Stomach (tissue), 9 donors: ENCODE data around the gene WFDC9. TPM values are rescaled to one million over a fixed set of nuclear protein-coding genes. Genes with fewer than 3 reads are reported as not detected.
"Not testable (repeated sequence)": the region's sequence is repeated elsewhere in the genome, so short reads cannot be mapped to it uniquely, and the experiment has no call there.

Experiments used
- DNase-seq, 2 donors: peaks; one replicate each; pipeline versions ENCODE4 v3.0.0 to v3.0.0-alpha.2; 2013 to 2019
- H3K27ac ChIP-seq, 5 donors: fragments of 200-600 bp in 4 of 5; sonication (generic) in 4 of 5; one replicate each; pipeline ENCODE4 v1.5.1; 2013 to 2019; ENCODE audit warnings: mild to moderate bottlenecking in 1 of 5, moderate library complexity in 1 of 5
- H3K27me3 ChIP-seq, 3 donors: fragments of 200-600 bp; sonication (generic); one replicate each; pipeline ENCODE4 v1.5.1; 2017 to 2019; ENCODE audit warnings: mixed run types in 1 of 3
- H3K36me3 ChIP-seq, 4 donors: fragments of 200-600 bp; sonication (generic); 1 replicate in 3 of 4; 2 replicates in 1 of 4; pipeline ENCODE4 v1.5.1; 2016 to 2019
- H3K4me1 ChIP-seq, 4 donors: fragments of 200-600 bp; sonication (generic); one replicate each; pipeline ENCODE4 v1.5.1; 2016 to 2019
- H3K4me3 ChIP-seq, 4 donors: fragments of 200-600 bp; sonication (generic) in 3 of 4; one replicate each; pipeline ENCODE4 v1.5.1; 2016 to 2019; ENCODE audit warnings: mild to moderate bottlenecking in 1 of 4
- H3K9me3 ChIP-seq, 4 donors: fragments of 200-600 bp; sonication (generic); one replicate each; pipeline ENCODE4 v1.5.1; 2016 to 2019
- CTCF ChIP-seq, 7 experiments: fragments of 450-650 bp in 4 of 7; fragments of 200-600 bp in 3 of 7; sonication (generic) in 3 of 7; IDR thresholded peaks; one replicate each; pipeline ENCODE4 v1.5.1; 2016 to 2019; ENCODE audit warnings: antibody characterized with exemption in 7 of 7, control low read depth in 2 of 7, mild to moderate bottlenecking in 1 of 7
- EP300 ChIP-seq: sonication (generic); formaldehyde crosslinking; IDR thresholded peaks from one replicate; pipeline ENCODE4 v1.6.1; 2017; ENCODE audit warnings: antibody characterized with exemption
- POLR2A ChIP-seq, 4 donors: fragments of 450-650 bp; IDR thresholded peaks; one replicate each; pipeline ENCODE4 v1.6.1; 2016; ENCODE audit warnings: antibody characterized with exemption in 4 of 4, control low read depth in 2 of 4, mild to moderate bottlenecking in 1 of 4, moderate library complexity in 1 of 4
- POLR2AphosphoS5 ChIP-seq, 3 donors: sonication (generic); formaldehyde crosslinking; IDR thresholded peaks; one replicate each; pipeline ENCODE4 v1.6.1; 2016; ENCODE audit warnings: antibody characterized with exemption in 3 of 3
- WGBS, 5 donors: extraction: QIAGEN DNeasy Blood & Tissue Kit in 3 of 5; methylation state at CpG; one replicate each; pipeline versions ENCODE4 v1.1.5 to v1.1.7; 2013 to 2018; 5-methylcytosine and 5-hydroxymethylcytosine counted together
- intact Hi-C: fragments of 100-400 bp; cut with DNase I; formaldehyde crosslinking; loops from one replicate; pipeline ENCODE4 v1.15.1; 2023; ENCODE audit warnings: low total_unique reads
- polyA plus RNA-seq, 3 donors: library from polyadenylated mRNA; stranded (reverse); fragments of 200-250 nt; gene quantifications; one replicate each; pipeline ENCODE4 v1.2.3, GENCODE V29; 2013
- small RNA-seq, 4 donors: library from RNA; depleted of rRNA; stranded (forward); fragments of <200 nt; gene quantifications; one replicate each; pipeline ENCODE3, GENCODE V24; 2016
- total RNA-seq, 5 donors: library from RNA; depleted of rRNA; stranded (reverse); fragments of >200 nt; gene quantifications; one replicate each; pipeline versions ENCODE4 v1.1.0 to v1.2.3, GENCODE V29; 2014 to 2016
- donor health status: healthy with polysubstance abuse.
- donor health status: Bipolar disorder and iron deficiency.
- donor health status: healthy.

The WFDC9 gene
- total and polyA plus RNA-seq, 8 donors, result not detected

DNA sequence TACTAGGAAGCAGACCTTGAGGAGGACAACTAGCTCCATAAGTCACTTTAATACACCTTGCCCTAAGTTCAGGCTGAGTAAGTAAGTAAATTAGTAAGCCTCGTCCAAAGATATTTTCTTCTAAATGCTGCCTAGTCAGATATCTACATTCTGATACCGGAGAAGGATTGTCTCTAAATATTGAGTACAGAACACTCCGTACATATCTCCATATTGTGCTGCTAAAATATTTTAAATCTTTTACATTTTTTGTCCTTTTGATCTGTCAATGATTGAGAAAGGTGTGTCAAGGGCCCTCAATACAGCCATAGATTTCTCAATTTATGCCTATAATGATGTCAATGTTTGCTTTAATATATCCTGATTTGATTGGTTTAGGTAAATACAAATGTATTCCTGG, 55.2 kb downstream of the WFDC9 start:
- H3K4me1 ChIP-seq, result no peaks in the 10 kb centered on the region
- no peak for DNase-seq
- TF ChIP-seq CTCF (IDR thresholded peaks at IDR 0.05) (no peak), EP300 (no peak), POLR2AphosphoS5 (IDR thresholded peaks at IDR 0.05) (no peak), POLR2A (IDR thresholded peaks at IDR 0.05) (no peak)
- peaks cover 0 to 10% (median 0%) of the 10 kb centered on the region in 3 donors for H3K27me3 ChIP-seq
- H3K27ac ChIP-seq, result no peak overlapping the region
- 67 to 86% (median 73%) methylated on average over 3 of the region's 3 CpGs for WGBS, 5 donors
- H3K9me3 ChIP-seq, result no peaks in the 10 kb centered on the region
- intact Hi-C loops, result no loop called here
- no peak overlapping the region for H3K4me3 ChIP-seq
- H3K36me3 ChIP-seq, result no peaks in the 10 kb centered on the region

- DNase-seq, result not testable (repeated sequence)
Measured at GRCh38 chr20:45569650-45570049, 61.4 kb downstream of the WFDC9 start.

GRCh38 chr20:45564760-45565276, 66.3 kb downstream of the WFDC9 start:
- no peak overlapping the region for H3K4me3 ChIP-seq
- no peak for DNase-seq
- TF ChIP-seq EP300, result no peak
- TF ChIP-seq POLR2AphosphoS5 (IDR thresholded peaks at IDR 0.05), result no peak
- no peak for TF ChIP-seq POLR2A (IDR thresholded peaks at IDR 0.05)
- TF ChIP-seq CTCF (IDR thresholded peaks at IDR 0.05), result no peak
- intact Hi-C loops, result no loop called here
- H3K9me3 ChIP-seq, result no peaks in the 10 kb centered on the region
- no peak overlapping the region for H3K27ac ChIP-seq
- no peaks in the 10 kb centered on the region for H3K36me3 ChIP-seq
- 69 to 86% (median 80%) methylated on average over 2 of the region's 2 CpGs for WGBS, 5 donors
- peaks cover 0 to 11% (median 0%) of the 10 kb centered on the region in 3 donors for H3K27me3 ChIP-seq
- H3K4me1 ChIP-seq, result no peaks in the 10 kb centered on the region

More at GRCh38 chr20:45569650-45570049, 61.4 kb downstream of the WFDC9 start:
- WGBS, 5 donors, result 83 to 100% (median 90%) methylated on average over 1 of the region's 1 CpG
- H3K4me1 ChIP-seq, H3K36me3 ChIP-seq, intact Hi-C loops, H3K27me3 ChIP-seq, H3K4me3 ChIP-seq, H3K9me3 ChIP-seq, H3K27ac ChIP-seq: not testable (repeated sequence)

Small RNAs within 50 kb of the gene (small RNA-seq; reads per million reads assigned to genes)
- gene RNA5SP485, result 0 reads per million in 4 donors

Other genes with a start within 250 kb of the WFDC9 start
- gene DBNDD2, start 223.0 kb downstream of the WFDC9 start, total RNA-seq, result 100 to 1,000 TPM in 1 of 5 donors, 10 to 100 TPM in 4; 10.6 to 131 (median 51.3) TPM
- gene DBNDD2, start 223.0 kb downstream of the WFDC9 start, polyA plus RNA-seq, result 10 to 100 TPM; 55.6 to 90.7 (median 77.6) TPM
- gene PIGT, start 215.1 kb downstream of the WFDC9 start, total RNA-seq, result 100 to 1,000 TPM in 2 of 5 donors, 10 to 100 TPM in 3; 22.6 to 137 (median 87.2) TPM
- gene PIGT, start 215.1 kb downstream of the WFDC9 start, polyA plus RNA-seq, result 10 to 100 TPM; 30.5 to 72.5 (median 45.0) TPM
- gene WFDC2, start 161.5 kb downstream of the WFDC9 start, total RNA-seq, result 10 to 100 TPM in 2 of 5 donors, 1 to 10 TPM in 2, not detected in 1; 2.2 to 82.8 (median 37.6) TPM
- gene WFDC2, start 161.5 kb downstream of the WFDC9 start, polyA plus RNA-seq, result 10 to 100 TPM in 2 of 3 donors, 1 to 10 TPM in 1; 6.4 to 57.7 (median 49.0) TPM
- gene SPINT3, start 115.7 kb downstream of the WFDC9 start, total RNA-seq, result not detected
- not detected for gene SPINT3, start 115.7 kb downstream of the WFDC9 start, polyA plus RNA-seq
- gene WFDC6, start 91.8 kb downstream of the WFDC9 start, total RNA-seq, result not detected
- gene WFDC6, start 91.8 kb downstream of the WFDC9 start, polyA plus RNA-seq, result not detected
- not detected for gene EPPIN, start 83.9 kb downstream of the WFDC9 start, total RNA-seq
- gene EPPIN, start 83.9 kb downstream of the WFDC9 start, polyA plus RNA-seq, result not detected
- not detected for gene WFDC8, start 52.0 kb downstream of the WFDC9 start, total RNA-seq
- not detected for gene WFDC8, start 52.0 kb downstream of the WFDC9 start, polyA plus RNA-seq
- gene WFDC10A, start 1.5 kb downstream of the WFDC9 start, total RNA-seq, result not detected
- gene WFDC10A, start 1.5 kb downstream of the WFDC9 start, polyA plus RNA-seq, result not detected
- gene WFDC11, start 39.0 kb upstream of the WFDC9 start, total RNA-seq, result not detected
- not detected for gene WFDC11, start 39.0 kb upstream of the WFDC9 start, polyA plus RNA-seq
- gene WFDC13, start 70.8 kb upstream of the WFDC9 start, total RNA-seq, result not detected
- gene WFDC13, start 70.8 kb upstream of the WFDC9 start, polyA plus RNA-seq, result not detected
- gene WFDC10B, start 73.7 kb upstream of the WFDC9 start, total RNA-seq, result 1 to 10 TPM in 1 of 5 donors, not detected in 4; 4.3 TPM
- gene WFDC10B, start 73.7 kb upstream of the WFDC9 start, polyA plus RNA-seq, result 1 to 10 TPM in 1 of 3 donors, not detected in 2; 1.6 TPM
- gene SPINT4, start 91.1 kb upstream of the WFDC9 start, total RNA-seq, result not detected
- not detected for gene SPINT4, start 91.1 kb upstream of the WFDC9 start, polyA plus RNA-seq
- 1 to 10 TPM in 1 of 5 donors, not detected in 4; 2.8 TPM for gene WFDC3, start 160.6 kb upstream of the WFDC9 start, total RNA-seq
- 10 to 100 TPM in 1 of 3 donors, 1 to 10 TPM in 2; 1.7 to 18.8 (median 9.2) TPM for gene WFDC3, start 160.6 kb upstream of the WFDC9 start, polyA plus RNA-seq
- gene DNTTIP1, start 160.7 kb upstream of the WFDC9 start, total RNA-seq, result 10 to 100 TPM in 4 of 5 donors, 1 to 10 TPM in 1; 9.6 to 76.8 (median 34.1) TPM
- gene DNTTIP1, start 160.7 kb upstream of the WFDC9 start, polyA plus RNA-seq, result 10 to 100 TPM; 27.2 to 56.8 (median 43.0) TPM
- 10 to 100 TPM in 4 of 5 donors, not detected in 1; 10.5 to 37.5 (median 13.4) TPM for gene UBE2C, start 181.4 kb upstream of the WFDC9 start, total RNA-seq
- gene UBE2C, start 181.4 kb upstream of the WFDC9 start, polyA plus RNA-seq, result 10 to 100 TPM; 13.1 to 72.2 (median 39.0) TPM
- gene TNNC2, start 196.0 kb upstream of the WFDC9 start, total RNA-seq, result 1 to 10 TPM in 1 of 5 donors, not detected in 4; 4.9 TPM
- gene TNNC2, start 196.0 kb upstream of the WFDC9 start, polyA plus RNA-seq, result 10 to 100 TPM in 1 of 3 donors, 1 to 10 TPM in 1, not detected in 1; 3.0 to 12.4 TPM
- 100 to 1,000 TPM in 1 of 5 donors, 10 to 100 TPM in 4; 20.4 to 120 (median 48.3) TPM for gene SNX21, start 202.5 kb upstream of the WFDC9 start, total RNA-seq
- 10 to 100 TPM; 15.2 to 23.5 (median 16.7) TPM for gene SNX21, start 202.5 kb upstream of the WFDC9 start, polyA plus RNA-seq
- 100 to 1,000 TPM in 3 of 5 donors, 10 to 100 TPM in 2; 26.6 to 216 (median 131) TPM for gene ACOT8, start 226.1 kb upstream of the WFDC9 start, total RNA-seq
- 10 to 100 TPM; 36.8 to 63.7 (median 58.3) TPM for gene ACOT8, start 226.1 kb upstream of the WFDC9 start, polyA plus RNA-seq
- 1 to 10 TPM in 2 of 5 donors, under 1 TPM in 2, not detected in 1; 0.87 to 2.3 (median 1.6) TPM for gene ZSWIM3, start 226.3 kb upstream of the WFDC9 start, total RNA-seq
- 1 to 10 TPM; 1.4 to 2.1 (median 1.8) TPM for gene ZSWIM3, start 226.3 kb upstream of the WFDC9 start, polyA plus RNA-seq
- 10 to 100 TPM in 2 of 5 donors, 1 to 10 TPM in 3; 2.3 to 13.4 (median 3.8) TPM for gene ZSWIM1, start 249.9 kb upstream of the WFDC9 start, total RNA-seq
- 1 to 10 TPM; 1.7 to 3.4 (median 3.4) TPM for gene ZSWIM1, start 249.9 kb upstream of the WFDC9 start, polyA plus RNA-seq